Activated T-helper 1 cell treated with anti-CD3 and anti-CD28 coated beads, Interleukin-2, amount 50 U/mL, for 16 hours (primary cell): Measurements from ENCODE around the gene NUMB.

Source experiments
- DNase-seq, 2 donors: peaks; one replicate each; pipeline ENCODE4 v3.0.0-alpha.2; 2020; ENCODE audit warnings: low read depth in 1 of 2, low spot score in 1 of 2

The NUMB gene

DNA sequence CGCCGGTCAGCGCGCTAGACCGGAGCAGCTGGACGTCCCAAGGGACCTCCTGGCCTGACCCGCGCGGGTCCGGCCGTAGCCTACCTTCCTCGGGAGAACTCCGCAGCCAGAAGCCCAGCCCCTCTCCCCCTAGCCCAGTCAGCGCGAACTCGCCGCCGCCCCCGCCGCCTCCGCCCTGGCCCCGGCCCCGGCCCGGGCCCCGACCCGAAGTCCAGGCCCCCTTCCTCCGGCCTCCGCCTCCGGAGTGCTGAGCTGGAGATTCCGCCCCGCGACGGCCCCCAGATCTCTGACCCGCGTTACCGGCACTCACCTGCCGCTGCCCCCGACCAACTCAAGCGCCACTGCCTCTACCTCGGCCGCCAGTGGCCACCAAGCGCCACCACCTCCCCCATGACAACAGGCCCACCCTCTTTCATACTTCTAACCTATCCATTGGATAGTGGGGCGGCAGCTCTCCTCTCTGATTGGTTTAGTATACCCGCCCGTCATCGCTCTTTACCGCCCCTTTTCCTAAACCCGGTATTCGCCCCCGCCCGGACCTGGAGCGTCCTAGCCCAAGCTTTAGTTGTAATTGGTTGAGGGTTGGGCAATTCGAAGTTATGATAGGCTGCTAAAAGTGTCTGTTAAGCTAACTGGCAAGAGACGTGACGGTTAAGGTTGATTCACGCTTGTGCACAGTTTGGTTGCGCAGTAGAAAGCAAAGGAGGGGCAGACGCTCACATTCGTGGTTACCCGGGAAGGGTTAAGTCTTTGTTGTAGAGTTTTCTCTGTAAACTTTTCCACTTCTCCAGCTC is at the start of gene NUMB:
Gene NUMB (minus strand): TSS at position 364 of the 794 bp plus-strand sequence. CDS start 102,795 bp downstream, outside the sequence.
- DNase-seq = peak; percentile 84 to 92

DNA sequence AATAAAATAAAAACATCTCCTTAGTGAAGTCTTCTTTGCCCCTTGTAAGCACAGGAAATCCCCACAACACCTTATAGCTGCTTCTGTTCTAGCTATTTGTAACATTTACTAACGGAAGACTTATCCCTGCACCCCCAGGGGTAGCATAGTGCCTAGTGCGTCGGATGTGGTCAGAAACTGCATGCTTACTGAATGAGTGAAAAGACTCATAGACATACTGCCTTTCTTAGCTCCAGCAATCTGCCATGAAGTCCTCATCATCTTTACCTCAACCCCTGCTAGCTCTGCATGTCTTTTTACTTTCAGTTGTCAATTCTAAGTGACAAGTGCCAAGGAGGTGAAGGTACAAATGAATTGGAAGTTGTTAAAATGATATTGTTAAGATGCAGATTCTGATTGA is 45.3 kb upstream of the NUMB start:
- no peak for DNase-seq

DNA sequence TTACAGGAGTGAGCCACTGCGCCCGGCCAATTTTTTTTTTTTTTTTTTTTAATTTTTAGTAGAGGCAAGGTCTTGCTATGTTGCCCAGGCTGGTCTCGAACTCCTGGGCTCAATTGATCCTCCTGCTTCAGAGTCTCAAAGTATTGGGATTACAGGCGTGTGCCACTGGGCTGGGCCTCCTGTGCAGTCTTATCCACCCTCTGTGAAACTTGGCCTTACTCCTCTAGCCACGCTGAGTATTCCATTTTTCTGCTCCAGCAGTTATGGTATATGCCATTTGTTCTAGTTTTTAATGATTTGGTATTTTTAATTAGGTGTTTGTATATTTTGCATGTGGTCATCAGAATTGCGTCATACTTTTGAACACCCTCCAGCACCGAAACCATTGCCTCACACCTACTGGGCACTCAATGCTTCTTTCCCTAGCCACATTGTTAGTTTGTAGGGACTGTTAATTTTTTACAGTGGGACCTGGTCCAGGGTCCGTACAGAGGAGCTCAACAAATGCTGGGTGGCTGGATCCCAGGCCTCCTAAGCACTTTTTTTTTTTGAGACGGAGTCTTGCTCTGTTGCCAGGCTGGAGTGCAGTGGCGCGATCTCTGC is 43.8 kb upstream of the NUMB start:
- DNase-seq = no peak

DNA sequence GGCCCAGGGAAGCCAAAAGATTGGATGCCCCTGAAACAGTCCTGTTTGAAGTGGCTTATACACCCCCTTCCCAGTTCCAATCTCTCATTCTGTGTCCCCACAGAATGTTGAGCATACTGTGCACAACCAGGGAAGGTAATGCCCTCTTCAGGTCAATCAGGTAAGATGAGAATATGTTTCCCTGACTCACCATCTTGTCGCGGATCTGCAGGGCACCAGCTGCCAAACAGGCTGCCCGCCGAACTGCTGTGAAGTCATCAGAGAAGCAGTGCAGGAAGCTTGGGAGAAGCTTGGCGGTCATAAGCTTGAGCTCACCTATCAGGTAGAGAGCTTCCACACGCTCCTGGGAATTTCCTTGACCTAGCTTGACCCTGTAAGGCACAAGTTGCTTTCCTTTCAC is 42.0 kb upstream of the NUMB start:
- no peak for DNase-seq

DNA sequence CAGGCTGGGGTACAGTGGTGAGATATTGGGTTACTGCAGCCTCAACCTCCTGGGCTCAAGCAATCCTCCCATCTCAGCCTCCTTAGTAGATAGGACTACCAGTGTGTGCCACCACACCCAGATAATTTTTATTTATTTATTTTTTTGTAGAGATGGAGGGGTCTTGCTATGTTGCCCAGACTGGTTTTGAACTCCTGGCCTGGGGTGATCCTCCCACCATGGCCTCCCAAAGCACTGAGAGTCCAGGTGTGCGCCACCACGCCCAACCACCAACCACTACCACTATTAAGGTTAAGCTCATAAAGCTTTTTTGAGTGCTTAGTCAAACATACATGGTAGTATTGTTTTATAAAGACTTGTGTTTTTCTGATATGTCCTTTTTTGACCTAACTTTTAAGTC is 36.2 kb upstream of the NUMB start:
- no peak for DNase-seq

DNA sequence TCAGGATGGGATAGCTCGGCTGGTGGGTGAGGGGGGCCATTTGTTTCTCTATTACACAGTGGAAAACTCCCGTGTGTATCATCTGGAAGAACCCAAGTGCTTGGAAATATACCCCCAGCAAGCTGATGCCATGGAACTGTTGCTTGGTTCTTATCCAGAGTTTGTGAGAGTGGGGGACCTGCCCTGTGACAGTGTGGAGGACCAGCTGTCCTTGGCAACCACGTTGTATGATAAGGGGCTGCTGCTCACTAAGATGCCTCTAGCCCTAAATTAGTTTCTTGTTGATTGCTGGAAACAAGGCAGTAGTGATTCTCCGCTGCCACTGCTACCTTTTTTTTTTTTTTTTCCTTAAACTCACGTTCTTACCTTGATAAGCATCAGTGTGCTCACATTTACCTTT is 34.3 kb upstream of the NUMB start:
- DNase-seq = no peak

DNA sequence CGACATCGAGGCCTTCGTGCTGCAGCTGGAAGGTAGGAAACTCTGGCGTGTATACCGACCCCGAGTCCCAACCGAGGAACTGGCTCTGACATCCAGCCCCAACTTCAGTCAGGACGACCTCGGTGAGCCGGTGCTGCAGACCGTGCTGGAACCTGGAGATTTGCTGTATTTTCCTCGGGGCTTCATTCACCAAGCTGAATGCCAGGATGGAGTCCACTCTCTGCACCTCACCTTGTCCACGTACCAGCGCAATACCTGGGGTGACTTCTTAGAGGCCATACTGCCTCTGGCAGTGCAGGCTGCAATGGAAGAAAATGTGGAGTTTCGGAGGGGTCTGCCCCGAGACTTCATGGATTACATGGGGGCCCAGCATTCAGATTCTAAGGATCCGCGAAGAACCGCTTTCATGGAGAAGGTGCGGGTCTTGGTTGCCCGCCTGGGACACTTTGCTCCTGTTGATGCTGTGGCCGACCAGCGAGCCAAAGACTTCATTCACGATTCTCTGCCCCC is 33.8 kb upstream of the NUMB start:
- no peak for DNase-seq

DNA sequence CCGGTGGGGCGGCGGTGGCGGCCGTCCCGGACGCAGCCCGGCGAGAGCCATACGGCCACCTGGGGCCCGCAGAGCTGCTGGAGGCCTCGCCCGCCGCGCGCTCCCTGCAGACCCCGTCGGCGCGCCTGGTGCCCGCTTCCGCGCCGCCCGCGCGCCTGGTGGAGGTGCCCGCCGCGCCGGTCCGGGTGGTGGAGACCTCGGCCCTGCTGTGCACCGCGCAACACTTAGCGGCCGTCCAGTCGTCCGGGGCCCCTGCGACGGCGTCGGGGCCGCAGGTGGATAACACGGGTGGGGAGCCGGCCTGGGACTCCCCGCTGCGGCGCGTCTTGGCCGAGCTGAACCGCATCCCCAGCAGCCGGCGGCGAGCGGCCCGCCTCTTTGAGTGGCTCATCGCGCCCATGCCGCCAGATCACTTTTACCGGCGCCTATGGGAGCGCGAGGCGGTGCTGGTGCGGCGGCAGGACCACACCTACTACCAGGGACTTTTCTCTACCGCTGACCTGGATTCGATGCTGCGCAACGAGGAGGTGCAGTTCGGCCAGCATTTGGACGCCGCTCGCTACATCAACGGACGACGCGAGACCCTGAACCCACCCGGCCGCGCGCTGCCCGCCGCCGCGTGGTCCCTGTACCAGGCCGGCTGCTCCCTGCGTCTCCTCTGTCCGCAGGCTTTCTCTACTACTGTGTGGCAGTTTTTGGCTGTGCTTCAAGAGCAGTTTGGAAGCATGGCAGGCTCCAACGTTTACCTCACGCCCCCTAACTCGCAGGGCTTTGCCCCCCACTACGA is 33.1 kb upstream of the NUMB start:
- peak; percentile 35 to 58 for DNase-seq

DNA sequence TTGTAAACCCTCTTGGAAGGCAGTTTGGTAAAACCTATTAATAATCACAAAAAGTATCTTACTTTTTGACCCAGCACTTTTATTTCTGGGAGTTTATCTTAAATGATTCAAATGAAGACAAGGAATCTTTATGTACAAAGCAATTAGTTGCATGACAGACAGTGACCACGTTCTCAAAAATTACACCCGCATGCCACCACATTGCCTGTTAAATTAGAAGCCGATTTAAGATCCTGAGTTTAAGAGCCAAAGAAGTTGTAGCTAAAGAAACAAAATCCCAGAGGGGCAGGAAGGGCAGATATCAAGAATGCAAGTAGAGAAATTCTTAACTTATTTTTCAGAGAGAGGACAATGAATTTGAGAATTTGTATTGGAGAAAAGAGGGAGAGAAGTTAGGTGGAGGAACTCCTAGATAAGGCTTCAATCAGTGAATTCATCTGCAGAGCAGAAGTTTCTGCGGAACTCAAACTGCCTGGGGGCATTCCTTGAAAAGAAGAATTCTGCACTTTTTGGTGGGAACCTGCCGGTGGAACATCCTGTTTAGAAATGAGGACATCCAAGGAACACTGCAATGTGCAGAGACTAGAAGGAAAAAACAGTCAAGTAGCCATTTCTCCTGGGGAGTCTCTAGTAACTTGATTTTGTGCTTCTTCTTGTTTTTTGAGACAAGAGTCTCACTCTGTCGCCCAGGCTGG is 31.3 kb upstream of the NUMB start:
- no peak for DNase-seq

DNA sequence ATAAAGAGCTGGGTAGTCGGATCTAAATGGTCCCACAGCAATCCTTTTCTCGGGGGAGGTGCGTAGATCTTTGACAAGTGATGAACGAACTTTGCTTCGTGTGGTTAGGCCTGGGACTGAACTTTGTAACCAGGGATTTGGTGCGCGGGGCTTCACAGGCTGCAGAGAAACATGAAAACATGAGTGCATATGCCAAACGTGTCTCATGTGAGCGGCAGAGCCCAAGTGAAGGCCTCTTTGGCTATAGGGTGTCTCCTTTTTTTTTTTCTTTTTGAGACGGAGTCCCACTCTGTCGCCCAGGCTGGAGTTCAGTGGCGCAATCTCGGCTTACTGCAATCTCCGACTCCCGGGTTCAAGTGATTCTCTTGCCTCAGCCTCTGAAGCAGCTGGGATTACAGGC is 20.3 kb upstream of the NUMB start:
- DNase-seq = no peak

DNA sequence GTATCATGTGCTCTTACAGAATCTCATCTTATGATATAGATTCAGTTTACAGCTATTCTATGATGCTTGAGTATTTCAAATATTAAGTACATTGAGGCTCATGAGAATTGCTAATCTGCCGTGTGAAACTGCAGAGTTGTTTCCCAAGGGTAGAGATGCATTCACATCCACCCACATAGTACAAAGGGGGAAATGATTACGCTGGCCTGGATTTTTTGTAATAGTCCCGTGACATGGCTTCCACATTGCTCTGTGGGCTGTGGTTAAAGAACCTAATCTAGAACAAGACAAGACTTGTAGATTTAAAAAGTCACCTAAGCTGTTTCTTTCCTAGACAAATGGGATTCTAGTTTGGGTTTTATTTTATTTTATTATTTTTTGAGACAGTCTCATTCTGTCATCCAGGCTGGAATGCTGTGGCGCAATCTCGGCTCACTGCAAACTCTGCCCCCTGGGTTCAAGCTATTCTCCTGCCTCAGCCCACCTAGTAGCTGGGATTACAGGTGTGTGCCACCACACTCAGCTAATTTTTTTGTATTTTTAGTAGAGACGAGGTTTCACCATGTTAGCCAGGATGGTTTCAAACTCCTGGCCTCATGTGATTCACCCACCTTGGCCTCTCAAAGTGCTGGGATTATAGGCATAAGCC is 19.4 kb upstream of the NUMB start:
- no peak for DNase-seq

DNA sequence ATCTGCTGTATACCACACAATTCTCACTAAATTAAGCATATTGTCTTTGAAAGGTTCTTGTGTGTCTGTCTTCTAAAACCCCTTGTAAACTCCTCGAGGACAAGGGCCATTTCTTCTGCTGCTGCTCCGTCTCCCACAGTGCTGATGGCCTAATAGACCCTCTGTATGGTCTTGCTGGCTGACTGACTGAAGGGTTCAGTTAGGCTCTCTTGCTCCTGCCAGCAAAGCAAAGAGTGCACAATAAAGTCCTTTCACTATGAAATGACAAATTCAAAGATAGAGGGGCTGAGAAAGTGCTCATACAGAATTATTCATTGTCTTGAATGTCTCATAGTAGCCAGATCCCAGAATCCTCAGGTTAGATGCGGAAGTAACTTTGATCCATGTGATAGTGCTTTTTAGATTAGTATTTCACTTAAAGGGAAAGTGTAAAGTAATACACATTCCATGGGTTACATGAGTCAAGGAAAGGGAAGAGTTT is 18.1 kb upstream of the NUMB start:
- DNase-seq = no peak

DNA sequence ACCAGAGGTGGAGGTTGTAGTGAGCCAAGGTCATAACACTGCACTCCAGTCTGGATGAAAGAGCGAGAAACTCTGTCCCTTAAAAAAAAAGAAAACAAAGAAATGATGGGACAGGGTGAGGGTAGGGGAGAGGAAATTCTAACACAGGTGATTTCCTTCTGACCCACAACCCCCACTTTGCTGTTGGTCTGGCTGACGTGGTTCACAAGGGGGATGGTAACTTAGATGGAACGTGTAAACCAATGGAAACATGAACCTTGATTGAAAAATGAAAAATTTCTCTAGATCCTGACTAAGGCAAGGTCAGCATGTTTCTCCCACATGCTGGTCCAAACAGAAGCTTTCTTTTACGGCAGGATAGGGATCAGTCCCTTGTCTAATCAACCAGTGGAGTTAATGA is 16.6 kb upstream of the NUMB start:
- DNase-seq = no peak

DNA sequence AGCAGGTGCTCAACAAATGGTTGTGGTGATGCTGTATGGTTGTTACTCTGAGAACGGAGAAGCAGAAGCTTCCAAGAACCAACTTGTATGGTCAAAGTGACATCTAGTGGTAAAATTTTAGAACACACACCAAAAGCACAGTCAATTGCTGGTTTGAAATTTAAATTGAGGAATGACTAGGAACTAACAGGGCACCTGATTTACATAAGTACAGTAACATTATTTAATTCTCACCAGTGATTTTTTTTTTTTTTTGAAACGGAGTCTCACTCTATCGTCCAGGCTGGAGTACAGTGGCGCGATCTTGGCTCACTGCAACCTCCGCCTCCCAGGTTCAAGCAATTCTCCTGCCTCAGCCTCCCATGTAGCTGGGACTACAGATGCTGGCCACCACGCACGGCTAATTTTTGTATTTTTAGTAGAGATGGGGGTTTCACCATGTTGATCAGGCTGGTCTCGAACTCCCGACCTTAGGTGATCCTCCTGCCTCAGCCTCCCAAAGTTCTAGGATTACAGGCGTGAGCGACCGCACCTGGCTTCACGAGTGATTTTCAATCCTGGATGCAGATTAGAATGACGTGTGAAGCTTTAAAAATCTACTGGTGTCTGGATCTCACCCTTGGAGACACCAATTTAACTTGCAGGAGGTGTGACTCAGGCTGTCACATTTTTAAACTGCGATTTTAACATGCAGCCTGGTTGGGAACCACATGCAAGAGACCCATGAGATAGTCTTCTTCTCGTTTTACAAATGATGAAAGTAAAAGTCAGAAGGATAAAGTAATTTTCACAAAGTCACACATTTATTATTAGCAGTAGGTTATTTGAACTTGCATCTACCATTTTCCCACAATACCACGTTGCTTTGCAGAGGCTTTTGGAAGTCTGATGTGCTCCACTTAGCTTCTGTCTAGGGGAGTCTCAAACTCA is 14.1 kb upstream of the NUMB start:
- no peak for DNase-seq

DNA sequence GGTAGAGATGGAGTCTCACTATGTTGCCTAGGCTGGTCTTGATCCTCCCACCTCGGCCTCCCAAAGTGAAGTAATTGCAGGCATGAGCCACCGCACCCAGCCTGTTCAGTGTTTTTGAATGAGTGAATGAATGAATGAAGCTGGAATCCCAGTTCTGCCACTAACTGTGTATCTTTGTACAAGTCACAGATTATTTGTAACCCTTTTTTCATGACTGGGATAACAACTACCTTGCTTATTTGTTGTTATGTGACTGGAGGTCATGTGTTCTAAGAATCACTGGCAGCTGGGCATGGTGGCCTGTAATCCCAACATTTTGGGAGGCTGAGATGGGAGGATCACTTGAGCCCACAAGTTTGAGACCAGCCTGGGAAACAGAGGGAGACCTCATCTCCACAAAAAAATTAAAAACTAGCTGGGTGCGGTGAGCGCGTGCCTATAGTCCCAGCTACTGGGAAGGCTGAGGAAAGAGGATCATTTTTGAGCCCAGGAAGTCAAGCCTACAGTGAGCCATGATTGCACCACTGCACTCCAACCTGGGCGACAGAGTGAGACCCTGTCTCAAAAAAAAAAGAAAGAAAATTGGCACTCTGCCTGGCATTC is 13.3 kb upstream of the NUMB start:
- DNase-seq = no peak

DNA sequence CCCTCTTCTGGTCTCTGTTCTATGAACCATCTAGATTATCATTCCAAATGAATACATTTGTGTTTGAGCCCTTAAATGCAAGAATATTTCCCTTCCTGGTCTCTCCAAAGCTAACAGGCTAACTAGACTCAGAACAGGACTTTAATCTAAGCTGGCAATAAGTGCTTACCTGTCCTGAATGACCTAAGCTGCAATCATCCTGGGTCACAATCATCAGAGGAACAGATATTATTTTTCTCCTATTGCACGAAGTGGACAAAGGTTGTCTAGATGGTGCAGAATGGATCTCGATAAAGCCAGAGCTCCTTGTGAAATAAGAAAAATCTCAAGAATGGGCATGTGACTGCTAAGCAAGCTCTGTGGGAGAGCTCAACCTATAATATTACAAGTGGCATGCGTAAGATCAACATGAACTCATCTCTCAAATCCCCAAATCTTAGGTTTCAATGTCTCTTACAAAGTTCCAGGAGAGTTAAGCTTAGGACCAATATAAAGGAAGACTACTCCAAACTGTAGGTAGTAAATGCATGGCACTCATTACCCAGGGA is 10.6 kb upstream of the NUMB start:
- DNase-seq = no peak

DNA sequence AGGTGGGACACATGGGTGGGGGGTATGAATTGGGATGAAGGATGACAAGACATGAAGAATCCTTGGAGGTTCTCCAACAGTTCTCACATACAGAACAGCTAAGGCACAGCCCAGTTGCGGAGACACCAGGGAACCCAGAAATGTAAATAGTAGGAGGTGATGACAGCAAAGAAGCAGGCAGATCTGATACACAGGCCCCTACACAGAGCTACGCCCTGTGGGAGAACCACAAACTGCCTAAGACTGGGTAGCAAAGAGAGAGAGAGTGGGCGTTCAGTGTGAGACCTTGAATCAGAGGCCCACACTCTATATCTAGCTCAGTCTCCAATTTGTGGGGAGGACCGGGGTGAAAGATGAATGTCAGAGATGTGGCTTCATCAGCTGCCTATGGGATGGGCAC is 9.5 kb upstream of the NUMB start:
- DNase-seq = peak in 1 of 2 donors; percentile 17

DNA sequence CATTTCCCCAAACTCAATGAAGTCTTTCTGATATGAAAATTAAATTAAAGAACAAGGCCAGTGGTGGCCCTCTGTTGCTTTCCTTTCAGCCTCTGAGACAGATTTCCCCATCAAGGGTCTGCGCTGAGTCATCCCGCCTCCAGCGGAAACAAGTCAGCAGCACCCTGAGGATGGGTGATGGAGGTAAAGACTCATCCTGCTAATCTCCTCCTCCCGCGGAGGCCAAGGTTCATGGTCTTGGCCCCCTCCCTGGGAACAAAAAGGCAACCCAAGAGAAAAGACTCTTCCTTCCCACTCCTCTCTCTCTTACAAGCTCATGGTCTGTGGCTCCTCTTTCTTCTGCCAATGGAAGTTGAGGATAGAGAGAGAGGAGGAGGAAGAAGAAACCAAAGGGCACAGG is 9.0 kb upstream of the NUMB start:
- peak in 1 of 2 donors; percentile 31 for DNase-seq

DNA sequence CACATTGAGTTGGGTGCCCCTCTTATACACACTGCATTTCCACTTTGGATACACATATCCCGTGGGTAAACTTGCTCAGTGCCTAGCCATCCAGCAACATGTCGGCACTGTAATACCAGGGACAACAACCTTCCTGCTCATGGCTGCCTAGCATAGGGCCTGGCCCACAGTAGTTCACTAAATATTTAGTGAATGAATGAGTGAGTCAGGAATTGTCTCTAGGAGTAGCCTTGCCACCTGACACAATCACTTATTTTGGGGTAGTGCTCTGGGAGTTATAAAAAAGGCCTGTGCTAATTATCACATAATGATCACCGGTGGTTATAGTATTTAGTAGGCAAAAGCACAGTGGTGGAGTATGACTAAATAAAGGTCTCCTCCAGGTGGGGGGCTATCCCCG is 8.5 kb upstream of the NUMB start:
- no peak for DNase-seq
